Astrocyte of the cerebellum (primary cell): Measurements from ENCODE around the gene PLAC1.

Source experiments
- DNase-seq: peaks from one replicate; pipeline ENCODE4 v3.0.0-alpha.2; 2011; ENCODE audit warnings: low read depth
- H3K4me3 ChIP-seq: 2 replicates; pipeline ENCODE4 v1.5.1; 2011; ENCODE audit warnings: mild to moderate bottlenecking, low read depth, low read length, moderate library complexity
- in situ Hi-C: cut with HindIII; loops from 2 replicates; pipeline ENCODE4 v1.10.0; 2017; ENCODE audit warnings: low sequenced_read_pairs
- TF ChIP-seq, protein P1 (sequence below): IDR thresholded peaks from 2 replicates; pipeline ENCODE4 v1.5.1; 2012; ENCODE audit warnings: low read length, low read depth, moderate library complexity, mild to moderate bottlenecking; ENCODE audit errors: missing control alignments

Gene PLAC1

GRCh38 chrX:134658002-134658759 lies at the start of gene PLAC1:
PLAC1 (minus strand) TSS chrX:134658471; CDS start chrX:134566682, 91,789 bp downstream.
- DNase-seq = no peak
- no peak within 1 kb of the TSS for H3K4me3 ChIP-seq
- TF ChIP-seq, protein P1, sequence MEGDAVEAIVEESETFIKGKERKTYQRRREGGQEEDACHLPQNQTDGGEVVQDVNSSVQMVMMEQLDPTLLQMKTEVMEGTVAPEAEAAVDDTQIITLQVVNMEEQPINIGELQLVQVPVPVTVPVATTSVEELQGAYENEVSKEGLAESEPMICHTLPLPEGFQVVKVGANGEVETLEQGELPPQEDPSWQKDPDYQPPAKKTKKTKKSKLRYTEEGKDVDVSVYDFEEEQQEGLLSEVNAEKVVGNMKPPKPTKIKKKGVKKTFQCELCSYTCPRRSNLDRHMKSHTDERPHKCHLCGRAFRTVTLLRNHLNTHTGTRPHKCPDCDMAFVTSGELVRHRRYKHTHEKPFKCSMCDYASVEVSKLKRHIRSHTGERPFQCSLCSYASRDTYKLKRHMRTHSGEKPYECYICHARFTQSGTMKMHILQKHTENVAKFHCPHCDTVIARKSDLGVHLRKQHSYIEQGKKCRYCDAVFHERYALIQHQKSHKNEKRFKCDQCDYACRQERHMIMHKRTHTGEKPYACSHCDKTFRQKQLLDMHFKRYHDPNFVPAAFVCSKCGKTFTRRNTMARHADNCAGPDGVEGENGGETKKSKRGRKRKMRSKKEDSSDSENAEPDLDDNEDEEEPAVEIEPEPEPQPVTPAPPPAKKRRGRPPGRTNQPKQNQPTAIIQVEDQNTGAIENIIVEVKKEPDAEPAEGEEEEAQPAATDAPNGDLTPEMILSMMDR = no peak
- in situ Hi-C loops = no loop called here

DNA sequence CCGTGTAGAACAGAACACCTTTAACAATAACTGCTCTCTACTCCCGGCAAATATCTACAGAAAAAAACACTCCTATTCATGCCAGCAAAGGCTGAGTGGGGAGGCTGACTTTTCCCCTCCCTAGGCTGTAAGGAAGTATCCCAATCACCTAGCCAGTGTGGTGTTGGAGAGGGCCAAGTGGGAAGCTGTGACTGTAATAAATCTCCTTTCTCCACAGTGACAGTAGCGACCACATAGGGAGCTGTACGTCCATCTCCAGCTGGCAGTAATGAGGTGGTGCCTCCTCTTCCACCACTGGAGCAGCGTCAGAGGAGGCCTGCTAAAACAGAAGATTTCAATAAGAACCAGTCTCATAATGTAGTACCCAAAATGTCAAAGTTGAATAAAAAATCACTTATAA lies 47.9 kb upstream of the PLAC1 start:
- TF ChIP-seq, protein P1 = no peak
- in situ Hi-C loops = no loop called here
- no peak for DNase-seq

GRCh38 chrX:134695999-134696398 lies 37.7 kb upstream of the PLAC1 start:
- no peak for DNase-seq
- in situ Hi-C loops = no loop called here
- H3K4me3 ChIP-seq = no peak overlapping the region
- TF ChIP-seq, protein P1 = no peak

More for the DNA sequence above, 47.9 kb upstream of the PLAC1 start:
- no peak overlapping the region for H3K4me3 ChIP-seq

- in situ Hi-C loops = no loop called here
- H3K4me3 ChIP-seq = no peak overlapping the region
- TF ChIP-seq, protein P1 = no peak
- no peak for DNase-seq
Measured at GRCh38 chrX:134694333-134695322, 36.4 kb upstream of the PLAC1 start.

GRCh38 chrX:134693644-134694043 lies 35.4 kb upstream of the PLAC1 start:
- in situ Hi-C loops = no loop called here
- TF ChIP-seq, protein P1 = no peak
- no peak for DNase-seq
- no peak overlapping the region for H3K4me3 ChIP-seq

- no peak overlapping the region for H3K4me3 ChIP-seq
- DNase-seq = no peak
- TF ChIP-seq, protein P1 = no peak
- in situ Hi-C loops = no loop called here
Measured at GRCh38 chrX:134692990-134693389, 34.7 kb upstream of the PLAC1 start.
